Upper lobe of left lung (tissue), 6 donors: Measurements from ENCODE around the gene PIP5K1C. TPM values are rescaled to one million over a fixed set of nuclear protein-coding genes. Genes with fewer than 3 reads are reported as not detected.

Source experiments
- ATAC-seq, 2 donors: fragments of 200-7000 bp; cut with Tn5 transposase; one replicate each; pipeline ENCODE4 v1.9.1; 2022; ENCODE audit warnings: mild to moderate bottlenecking in 2 of 2, moderate library complexity in 2 of 2; ENCODE audit not compliant: low FRiP score in 2 of 2
- DNase-seq, 2 donors: peaks; one replicate each; pipeline ENCODE4 v3.0.0-alpha.2; 2019 to 2020
- H3K27ac ChIP-seq, 4 donors: fragments of 200-600 bp; sonication (generic); one replicate each; pipeline ENCODE4 v1.5.1; 2016 to 2019
- H3K27me3 ChIP-seq, 4 donors: fragments of 200-600 bp; sonication (generic); one replicate each; pipeline ENCODE4 v1.5.1; 2017 to 2019
- H3K36me3 ChIP-seq, 4 donors: fragments of 200-600 bp; sonication (generic); one replicate each; pipeline ENCODE4 v1.5.1; 2016 to 2019
- H3K4me1 ChIP-seq, 4 donors: fragments of 200-600 bp; sonication (generic); one replicate each; pipeline ENCODE4 v1.5.1; 2018 to 2019
- H3K4me3 ChIP-seq, 4 donors: fragments of 200-600 bp; sonication (generic); one replicate each; pipeline ENCODE4 v1.5.1; 2017 to 2019; ENCODE audit warnings: mild to moderate bottlenecking in 2 of 4, moderate library complexity in 1 of 4
- H3K9me3 ChIP-seq, 4 donors: fragments of 200-600 bp; sonication (generic); one replicate each; pipeline ENCODE4 v1.5.1; 2018 to 2019
- CTCF ChIP-seq, 6 experiments: fragments of 450-650 bp in 4 of 6; fragments of 200-600 bp in 2 of 6; sonication (generic) in 2 of 6; IDR thresholded peaks; one replicate each; pipeline ENCODE4 v1.5.1; 2016 to 2019; ENCODE audit warnings: antibody characterized with exemption in 6 of 6
- EP300 ChIP-seq, 4 donors: sonication (generic); formaldehyde crosslinking; IDR thresholded peaks; one replicate each; pipeline ENCODE4 v1.5.1; 2017; ENCODE audit warnings: antibody characterized with exemption in 4 of 4, control low read depth in 2 of 4
- POLR2A ChIP-seq, 4 donors: fragments of 450-650 bp; IDR thresholded peaks; one replicate each; pipeline ENCODE4 v1.5.1; 2016 to 2017; ENCODE audit warnings: antibody characterized with exemption in 4 of 4, mild to moderate bottlenecking in 2 of 4
- POLR2AphosphoS5 ChIP-seq, 2 donors: sonication (generic); formaldehyde crosslinking; IDR thresholded peaks; one replicate each; pipeline ENCODE4 v1.5.1; 2017; ENCODE audit warnings: antibody characterized with exemption in 2 of 2
- WGBS, 2 donors: methylation state at CpG; one replicate each; pipeline ENCODE4 v1.1.5; 2017 to 2018; 5-methylcytosine and 5-hydroxymethylcytosine counted together
- total RNA-seq, 6 donors: library from RNA; depleted of rRNA in 4 of 6; stranded (reverse); fragments of >200 nt in 4 of 6; gene quantifications; one replicate each; pipeline versions ENCODE4 v1.1.0 to v1.2.1, GENCODE V29; 2016 to 2021
- donor health status: DM: no; HTN: no; CAD: no; lungs with moderate emphysema.
- donor health status: DM: no; HTN: yes; CAD: no; lungs with severe emphysema.

Gene PIP5K1C
- total RNA-seq, 6 donors from 2014 or later = 24.6 to 64.1 (median 43.1) TPM

DNA sequence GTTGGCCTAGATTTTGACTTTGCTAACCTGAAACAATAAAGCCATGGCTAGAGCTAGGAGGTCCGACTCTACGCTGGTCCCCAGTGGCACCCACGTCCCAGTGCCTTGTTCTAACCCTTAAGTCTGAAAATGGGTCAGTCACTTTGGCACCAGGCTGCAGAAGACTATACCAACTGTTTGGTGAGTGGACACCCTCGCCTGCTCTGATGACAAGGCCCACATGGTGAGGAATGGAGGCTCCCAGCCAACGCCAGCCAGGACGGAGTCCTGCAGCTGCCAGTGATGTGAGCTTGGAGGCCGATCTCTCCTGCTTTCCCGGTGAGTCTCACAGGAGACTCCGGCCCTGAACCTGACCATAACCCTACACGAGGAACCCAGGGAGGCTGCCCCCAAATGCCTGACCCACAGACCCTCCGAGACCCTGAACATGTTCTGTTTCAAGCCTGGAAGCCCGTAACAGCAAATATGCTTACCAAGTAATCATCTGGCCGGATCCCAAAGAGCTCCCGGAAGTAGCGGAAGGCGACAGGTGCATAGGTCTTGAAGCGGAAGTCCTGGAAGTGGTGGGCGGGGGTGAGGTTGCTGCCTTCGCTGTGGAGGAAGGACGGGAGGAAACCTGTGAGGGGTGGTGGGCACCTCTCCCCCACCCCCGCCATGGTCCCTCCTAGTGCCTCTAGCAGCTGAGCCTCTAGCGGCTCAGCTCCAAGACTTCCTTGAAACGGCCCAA is 39.6 kb downstream of the PIP5K1C start:
- peaks cover 6 to 92% (median 76%) of the 10 kb centered on the region in 4 donors for H3K36me3 ChIP-seq
- DNase-seq = no peak

DNA sequence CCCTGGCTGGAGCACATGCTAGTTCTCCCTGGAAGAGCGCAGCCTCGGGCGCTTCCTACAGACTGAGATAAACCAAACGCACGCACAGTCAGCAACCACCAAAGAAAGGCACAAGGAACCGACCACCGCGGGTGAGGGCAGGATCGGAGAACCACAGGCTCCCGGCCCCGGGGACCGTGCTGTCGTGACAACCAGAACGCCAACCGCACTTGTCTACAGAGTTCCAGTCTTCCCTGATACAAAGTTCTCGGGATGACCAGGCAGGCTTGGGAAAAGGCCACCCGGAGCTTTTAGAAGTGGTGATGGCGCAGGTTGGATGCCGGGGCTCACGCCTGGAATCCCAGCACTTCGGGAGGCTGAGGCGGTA is 40.5 kb downstream of the PIP5K1C start:
- DNase-seq (no peak), ATAC-seq (no peak)
- peaks cover 6 to 91% (median 77%) of the 10 kb centered on the region in 4 donors for H3K36me3 ChIP-seq
- H3K27me3 ChIP-seq = no peaks in the 10 kb centered on the region
- no peak overlapping the region for H3K4me3 ChIP-seq
- no peaks in the 10 kb centered on the region for H3K4me1 ChIP-seq
- TF ChIP-seq POLR2AphosphoS5 (IDR thresholded peaks at IDR 0.05) (no peak), CTCF (IDR thresholded peaks at IDR 0.05) (no peak), EP300 (IDR thresholded peaks at IDR 0.05) (no peak), POLR2A (IDR thresholded peaks at IDR 0.05) (no peak)
- H3K27ac ChIP-seq = no peak overlapping the region
- no peaks in the 10 kb centered on the region for H3K9me3 ChIP-seq
- WGBS, 2 donors = 90 to 93% methylated on average over 21 to 22 of the region's 22 CpGs

More for the DNA sequence above, 39.6 kb downstream of the PIP5K1C start:
- no peak overlapping the region for H3K27ac ChIP-seq
- H3K27me3 ChIP-seq = no peaks in the 10 kb centered on the region
- no peak overlapping the region for H3K4me3 ChIP-seq
- H3K9me3 ChIP-seq = no peaks in the 10 kb centered on the region
- H3K4me1 ChIP-seq = peaks cover 0 to 3% (median under 1%) of the 10 kb centered on the region in 4 donors
- TF ChIP-seq EP300 (IDR thresholded peaks at IDR 0.05) (no peak), POLR2A (IDR thresholded peaks at IDR 0.05) (no peak), POLR2AphosphoS5 (IDR thresholded peaks at IDR 0.05) (no peak), CTCF (IDR thresholded peaks at IDR 0.05) (no peak)
- ATAC-seq = no peak
- 75 to 89% methylated on average over 11 to 21 of the region's 23 CpGs for WGBS, 2 donors

DNA sequence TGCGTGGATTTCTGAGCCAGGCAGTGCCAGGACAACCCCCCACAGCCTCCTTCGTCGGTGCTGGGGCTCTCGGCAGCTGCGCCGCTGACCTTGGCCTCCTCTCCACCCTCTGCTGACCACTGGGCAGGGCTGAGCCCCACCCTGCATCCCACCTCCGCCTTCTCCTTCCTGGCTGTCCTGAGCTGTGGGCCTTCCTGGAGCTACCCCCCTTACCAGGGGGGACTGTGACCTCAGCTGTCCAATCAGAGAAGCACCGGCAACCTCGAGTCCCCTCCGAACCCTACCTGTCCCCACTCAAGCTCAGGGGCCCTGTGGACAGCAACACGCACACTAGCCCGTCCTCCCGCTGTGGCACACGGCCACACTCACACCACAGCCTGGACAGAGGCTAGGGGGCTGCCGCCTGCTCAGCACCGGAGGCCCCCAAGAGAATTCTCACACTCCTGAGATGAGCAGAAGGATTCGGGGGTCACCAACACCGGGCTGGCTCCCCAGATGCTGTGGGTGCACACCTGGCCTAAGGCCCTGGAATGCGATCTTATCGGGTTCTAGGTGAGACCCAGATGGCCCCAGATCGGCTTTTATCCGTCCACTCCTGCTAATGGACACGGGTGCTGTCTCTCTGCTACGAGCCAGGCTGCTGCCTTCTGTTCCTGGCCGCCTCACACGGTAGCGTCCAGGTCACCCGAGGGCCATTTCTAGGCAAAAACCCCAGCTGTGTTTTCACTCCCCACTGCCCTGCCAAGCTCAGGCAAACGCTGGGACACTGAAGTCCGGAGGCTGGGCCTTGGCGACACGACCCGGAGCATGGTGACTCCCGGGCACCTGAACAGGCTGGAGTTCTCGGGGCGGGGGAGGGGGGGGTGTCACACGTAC is 41.2 kb downstream of the PIP5K1C start:
- WGBS, 2 donors = 95 to 96% methylated on average over 33 to 37 of the region's 37 CpGs

GRCh38 chr19:3658004-3658869 is 42.0 kb downstream of the PIP5K1C start:
- no peaks in the 10 kb centered on the region for H3K9me3 ChIP-seq
- H3K27me3 ChIP-seq = no peaks in the 10 kb centered on the region
- ATAC-seq (no peak), DNase-seq (no peak)
- no peak overlapping the region for H3K4me3 ChIP-seq
- no peaks in the 10 kb centered on the region for H3K4me1 ChIP-seq
- WGBS, 2 donors = 87 to 91% methylated on average over 17 to 36 of the region's 39 CpGs
- TF ChIP-seq POLR2A (IDR thresholded peaks at IDR 0.05) = no peak
- TF ChIP-seq EP300 (IDR thresholded peaks at IDR 0.05) = no peak
- no peak for TF ChIP-seq POLR2AphosphoS5 (IDR thresholded peaks at IDR 0.05)
- no peak for TF ChIP-seq CTCF (IDR thresholded peaks at IDR 0.05)
- H3K27ac ChIP-seq = no peak overlapping the region
- H3K36me3 ChIP-seq = peaks cover 6 to 88% (median 73%) of the 10 kb centered on the region in 4 donors

More for the DNA sequence above, 41.2 kb downstream of the PIP5K1C start:
- ATAC-seq (no peak), DNase-seq (peak in 1 of 2 donors; percentile 72)
- Histone ChIP-seq H3K27me3 (no peaks in the 10 kb centered on the region), H3K4me3 (no peak overlapping the region), H3K4me1 (no peaks in the 10 kb centered on the region), H3K36me3 (peaks cover 6 to 87% (median 74%) of the 10 kb centered on the region in 4 donors), H3K9me3 (no peaks in the 10 kb centered on the region), H3K27ac (no peak overlapping the region)
- TF ChIP-seq EP300 (IDR thresholded peaks at IDR 0.05) (no peak), POLR2A (IDR thresholded peaks at IDR 0.05) (no peak)
